H9 (cell line): ENCODE results near the gene CFAP100. TPM values are rescaled to one million over a fixed set of nuclear protein-coding genes. Genes with fewer than 3 reads are reported as not detected.

ENCODE experiments used
- DNase-seq: peaks from one replicate; pipeline ENCODE4 v3.0.0-alpha.2; 2017
- H2AFZ ChIP-seq: one replicate; pipeline ENCODE4 v1.6.1; 2013; ENCODE audit warnings: mild to moderate bottlenecking, low read length, control low read depth, moderate library complexity
- H2AK5ac ChIP-seq: 2 replicates; pipeline ENCODE4 v1.6.1; 2013; ENCODE audit warnings: low read length, control low read depth, mixed read lengths; ENCODE audit not compliant: insufficient read length
- H2BK120ac ChIP-seq: one replicate; pipeline ENCODE4 v1.6.1; 2013; ENCODE audit warnings: low read depth, mild to moderate bottlenecking, low read length, control low read depth, inconsistent platforms; ENCODE audit not compliant: poor library complexity, severe bottlenecking
- H2BK12ac ChIP-seq: 2 replicates; pipeline ENCODE4 v1.6.1; 2013; ENCODE audit warnings: low read length, control low read depth, mixed read lengths, low read depth; ENCODE audit not compliant: insufficient read length
- H2BK15ac ChIP-seq: 2 replicates; pipeline ENCODE4 v1.6.1; 2013; ENCODE audit warnings: low read depth, low read length, control low read depth
- H2BK20ac ChIP-seq: one replicate; pipeline ENCODE4 v1.6.1; 2013; ENCODE audit warnings: low read depth, mild to moderate bottlenecking, low read length, control low read depth, inconsistent platforms; ENCODE audit not compliant: poor library complexity, severe bottlenecking
- H2BK5ac ChIP-seq: 2 replicates; pipeline ENCODE4 v1.6.1; 2013; ENCODE audit warnings: low read length, control low read depth, mixed read lengths; ENCODE audit not compliant: insufficient read length
- H3K14ac ChIP-seq: 2 replicates; pipeline ENCODE4 v1.6.1; 2013; ENCODE audit warnings: low read length, control low read depth; ENCODE audit not compliant: insufficient read depth
- H3K18ac ChIP-seq: 2 replicates; pipeline ENCODE4 v1.6.1; 2013; ENCODE audit warnings: low read depth, mild to moderate bottlenecking, mixed read lengths, low read length, control low read depth; ENCODE audit not compliant: insufficient read length
- H3K23ac ChIP-seq: 2 replicates; pipeline ENCODE4 v1.6.1; 2013; ENCODE audit warnings: low read length, control low read depth, mixed read lengths, low read depth; ENCODE audit not compliant: insufficient read length
- H3K23me2 ChIP-seq: 2 replicates; pipeline ENCODE4 v1.6.1; 2013; ENCODE audit warnings: low read depth, mild to moderate bottlenecking, mixed read lengths, low read length, control low read depth; ENCODE audit not compliant: insufficient read length, poor library complexity, severe bottlenecking
- H3K27ac ChIP-seq: 2 replicates; pipeline ENCODE4 v1.5.1; 2013; ENCODE audit warnings: low read length, control low read depth, mixed read lengths, low read depth; ENCODE audit not compliant: insufficient read length
- H3K27me3 ChIP-seq: 2 replicates; pipeline ENCODE4 v1.6.1; 2013; ENCODE audit warnings: low read length, control low read depth, inconsistent platforms; ENCODE audit not compliant: insufficient read depth
- H3K4ac ChIP-seq: 2 replicates; pipeline ENCODE4 v1.6.1; 2013; ENCODE audit warnings: low read depth, mild to moderate bottlenecking, control low read depth, inconsistent platforms, low read length, moderate library complexity
- H3K4me1 ChIP-seq: 2 replicates; pipeline ENCODE4 v1.6.1; 2013; ENCODE audit warnings: low read length, control low read depth, inconsistent platforms; ENCODE audit not compliant: insufficient read depth
- H3K4me2 ChIP-seq: 2 replicates; pipeline ENCODE4 v1.6.1; 2013; ENCODE audit warnings: low read length, control low read depth, mixed read lengths; ENCODE audit not compliant: insufficient read length, insufficient read depth
- H3K56ac ChIP-seq: 2 replicates; pipeline ENCODE4 v1.6.1; 2013; ENCODE audit warnings: low read depth, mild to moderate bottlenecking, mixed read lengths, low read length, control low read depth; ENCODE audit not compliant: insufficient read length
- H3K79me1 ChIP-seq: 2 replicates; pipeline ENCODE4 v1.6.1; 2013; ENCODE audit warnings: low read depth, mild to moderate bottlenecking, moderate library complexity, low read length, control low read depth, inconsistent platforms; ENCODE audit not compliant: insufficient read depth, poor library complexity, severe bottlenecking
- H3K79me2 ChIP-seq: 2 replicates; pipeline ENCODE4 v1.6.1; 2013; ENCODE audit warnings: low read length, control low read depth, inconsistent platforms; ENCODE audit not compliant: insufficient read depth
- H3K9ac ChIP-seq: 2 replicates; pipeline ENCODE4 v1.6.1; 2013; ENCODE audit warnings: low read length, control low read depth, mixed read lengths; ENCODE audit not compliant: insufficient read length; ENCODE audit errors: extremely low read depth
- H3K9me3 ChIP-seq: one replicate; pipeline ENCODE4 v1.6.1; 2013; ENCODE audit warnings: low read depth, low read length, inconsistent platforms; ENCODE audit not compliant: control insufficient read depth
- H3T11ph ChIP-seq: one replicate; pipeline ENCODE4 v1.6.1; 2013; ENCODE audit warnings: mild to moderate bottlenecking, low read length, control low read depth, inconsistent platforms
- H4K20me1 ChIP-seq: one replicate; pipeline ENCODE4 v1.6.1; 2013; ENCODE audit not compliant: control insufficient read depth, insufficient read length, insufficient read depth
- H4K5ac ChIP-seq: 2 replicates; pipeline ENCODE4 v1.6.1; 2013; ENCODE audit warnings: low read depth, mild to moderate bottlenecking, mixed read lengths, low read length, control low read depth; ENCODE audit not compliant: insufficient read length
- H4K8ac ChIP-seq: replicated peaks from 2 replicates; pipeline ENCODE4 v1.6.1; 2013; ENCODE audit warnings: low read length, control low read depth, mixed read lengths, low read depth; ENCODE audit not compliant: insufficient read length
- H4K91ac ChIP-seq: 2 replicates; pipeline ENCODE4 v1.6.1; 2013; ENCODE audit warnings: low read depth, mild to moderate bottlenecking, moderate library complexity, mixed read lengths, low read length, control low read depth; ENCODE audit not compliant: insufficient read length
- H3K27ac Mint-ChIP-seq, 3 experiments: 2 replicates in 2 of 3; 3 replicates in 1 of 3; pipeline ENCODE4 v1.8.0; 2020 to 2021; ENCODE audit warnings: mixed read lengths in 3 of 3, mild to moderate bottlenecking in 1 of 3, moderate library complexity in 1 of 3
- H3K27me3 Mint-ChIP-seq: 2 replicates; pipeline ENCODE4 v1.8.0; 2021; ENCODE audit warnings: low read depth, mild to moderate bottlenecking, moderate library complexity, mixed read lengths
- H3K36me3 Mint-ChIP-seq, 3 experiments: 2 replicates in 2 of 3; 3 replicates in 1 of 3; pipeline ENCODE4 v1.8.0; 2020 to 2021; ENCODE audit warnings: low read depth in 3 of 3, mixed read lengths in 3 of 3; ENCODE audit not compliant: insufficient read depth in 1 of 3
- H3K4me1 Mint-ChIP-seq, 2 experiments: 2 replicates each; pipeline ENCODE4 v1.8.0; 2020; ENCODE audit warnings: mixed read lengths in 2 of 2
- H3K4me3 Mint-ChIP-seq, 2 experiments: 2 replicates in 1 of 2; 3 replicates in 1 of 2; pipeline ENCODE4 v1.8.0; 2020 to 2021; ENCODE audit warnings: mild to moderate bottlenecking in 2 of 2, mixed read lengths in 2 of 2, moderate library complexity in 1 of 2
- H3K9me3 Mint-ChIP-seq, 2 experiments: 2 replicates in 1 of 2; 3 replicates in 1 of 2; pipeline ENCODE4 v1.8.0; 2020; ENCODE audit warnings: mild to moderate bottlenecking in 2 of 2, mixed read lengths in 2 of 2, moderate library complexity in 1 of 2
- CTCF ChIP-seq: fragments of 200-600 bp; sonication (generic); conservative IDR thresholded peaks from 3 replicates; pipeline ENCODE4 v1.8.0; 2021; ENCODE audit warnings: antibody characterized with exemption, mild to moderate bottlenecking
- WGBS: extraction: QIAGEN DNeasy Blood & Tissue Kit; methylation state at CpG from one replicate; pipeline ENCODE4 v1.1.7; 2013; ENCODE audit warnings: missing lambda C conversion rate, low lambda C conversion rate, mixed read lengths; ENCODE audit not compliant: insufficient read length; ENCODE audit errors: extremely low coverage; 5-methylcytosine and 5-hydroxymethylcytosine counted together
- total RNA-seq: library from RNA; stranded (reverse); gene quantifications from 2 replicates; pipeline ENCODE4 v1.2.1, GENCODE V29; 2021

CFAP100 gene
- total RNA-seq, 1 experiment from 2014 or later: 0.44 TPM

GRCh38 chr3:126369490-126369889, 25.2 kb upstream of the CFAP100 start:
- H3K4ac ChIP-seq: no peak overlapping the region
- no peaks in the 10 kb centered on the region for H3K27me3 ChIP-seq
- H3K14ac ChIP-seq: no peak overlapping the region
- no peak for TF ChIP-seq CTCF
- H3K23ac ChIP-seq: no peak overlapping the region
- no peaks in the 10 kb centered on the region for H4K20me1 ChIP-seq
- no peak overlapping the region for H2BK5ac ChIP-seq
- no peak for DNase-seq
- H3K79me2 ChIP-seq: no peaks in the 10 kb centered on the region
- Mint-ChIP-seq H3K4me3 (no peak overlapping the region), H3K36me3 (no peaks in the 10 kb centered on the region; a peak in 1 of 7 replicates), H3K27ac (no peak overlapping the region), H3K9me3 (0 out of 5 replicates have a peak, but pooled peaks cover 0 to 2% of the 10 kb centered on the region in 2 experiments), H3K27me3 (peaks cover 3% of the 10 kb centered on the region), H3K4me1 (peaks cover 6 to 9% of the 10 kb centered on the region in 2 experiments)
- no peak overlapping the region for H2BK20ac ChIP-seq
- no peaks in the 10 kb centered on the region for H3K23me2 ChIP-seq
- H3K9me3 ChIP-seq: no peaks in the 10 kb centered on the region
- H3K9ac ChIP-seq: no peak overlapping the region
- H2BK12ac ChIP-seq: no peak overlapping the region
- H3K56ac ChIP-seq: no peak overlapping the region
- no CpG with 5 or more reads among the region's 2 CpGs for WGBS
- no peak overlapping the region for H2BK120ac ChIP-seq
- no peak overlapping the region for H4K8ac ChIP-seq
- H3K79me1 ChIP-seq: no peaks in the 10 kb centered on the region
- no peak overlapping the region for H3K4me2 ChIP-seq
- no peak overlapping the region for H4K91ac ChIP-seq
- H3K4me1 ChIP-seq: no peaks in the 10 kb centered on the region
- H3T11ph ChIP-seq: no peak overlapping the region
- H2BK15ac ChIP-seq: no peak overlapping the region
- no peak overlapping the region for H2AFZ ChIP-seq
- H3K18ac ChIP-seq: no peak overlapping the region
- H4K5ac ChIP-seq: no peak overlapping the region
- no peak overlapping the region for H3K27ac ChIP-seq
- no peak overlapping the region for H2AK5ac ChIP-seq
